B cell (primary cell): Measurements from ENCODE around the gene TANK. TPM values are rescaled to one million over a fixed set of nuclear protein-coding genes. Genes with fewer than 3 reads are reported as not detected.

ENCODE experiments used
- ATAC-seq: fragments of 200-7000 bp; cut with Tn5 transposase; one replicate; pipeline ENCODE4 v1.10.0; 2021; ENCODE audit warnings: low read depth, mild to moderate bottlenecking, moderate number of reproducible peaks, moderate library complexity
- CTCF ChIA-PET: fragments of 350-600 bp; sonication (Branson Sonifier 250); formaldehyde crosslinking; loops from one replicate; lab custom pipeline; 2021; ENCODE audit warnings: antibody characterized with exemption, inconsistent platforms; lab: Charles Lee
- POLR2A ChIA-PET: fragments of 350-600 bp; sonication (Branson Sonifier 250); formaldehyde crosslinking; loops from one replicate; lab custom pipeline; 2021; ENCODE audit warnings: antibody characterized with exemption; lab: Charles Lee
- DNase-seq: peaks from one replicate; pipeline ENCODE4 v3.0.0; 2013
- H2AFZ ChIP-seq: 2 replicates; pipeline ENCODE4 v1.6.1; 2012; ENCODE audit warnings: mild to moderate bottlenecking, low read depth, low read length; ENCODE audit not compliant: insufficient read depth, poor library complexity, severe bottlenecking
- H3K27ac ChIP-seq, 2 donors: 1 replicate in 1 of 2; 2 replicates in 1 of 2; pipeline ENCODE4 v1.5.1; 2012 to 2013; ENCODE audit warnings: low read length in 2 of 2, mild to moderate bottlenecking in 2 of 2, moderate library complexity in 1 of 2
- H3K27me3 ChIP-seq, 4 experiments: fragments of 200-600 bp in 1 of 4; sonication (generic) in 1 of 4; replicated peaks in 1 of 4; 1 replicate in 2 of 4; 2 replicates in 2 of 4; pipeline versions ENCODE4 v1.6.1 to v1.7.0; 2013 to 2016; ENCODE audit warnings: low read length in 3 of 4, mild to moderate bottlenecking in 2 of 4, mixed read lengths in 1 of 4, moderate library complexity in 1 of 4; ENCODE audit not compliant: insufficient read depth in 4 of 4, control insufficient read depth in 3 of 4; ENCODE audit errors: control extremely low read depth in 1 of 4
- H3K36me3 ChIP-seq, 2 experiments: replicated peaks in 1 of 2; 1 replicate in 1 of 2; 2 replicates in 1 of 2; pipeline versions ENCODE4 v1.6.1 to v1.7.1; 2013; ENCODE audit warnings: low read length in 1 of 2; ENCODE audit not compliant: insufficient read depth in 2 of 2, control insufficient read depth in 1 of 2; ENCODE audit errors: control extremely low read depth in 1 of 2, extremely low read depth in 1 of 2
- H3K4me1 ChIP-seq, 2 donors: fragments of 200-600 bp in 1 of 2; sonication (generic) in 1 of 2; 1 replicate in 1 of 2; 2 replicates in 1 of 2; pipeline versions ENCODE4 v1.5.1 to v1.6.1; 2013 to 2017; ENCODE audit warnings: low read length in 2 of 2; ENCODE audit not compliant: control insufficient read depth in 2 of 2, insufficient read depth in 2 of 2
- H3K4me2 ChIP-seq: replicated peaks from 2 replicates; pipeline ENCODE3; 2012; ENCODE audit warnings: mild to moderate bottlenecking, low read depth, low read length; ENCODE audit not compliant: poor library complexity, severe bottlenecking
- H3K4me3 ChIP-seq, 5 experiments: fragments of 200-600 bp in 1 of 5; sonication (generic) in 1 of 5; 1 replicate in 3 of 5; 2 replicates in 2 of 5; pipeline versions ENCODE4 v1.5.1 to v1.7.0; 2011 to 2016; ENCODE audit warnings: low read length in 4 of 5, mild to moderate bottlenecking in 4 of 5, low read depth in 2 of 5, control low read depth in 1 of 5, moderate library complexity in 1 of 5; ENCODE audit not compliant: insufficient read depth in 1 of 5; ENCODE audit errors: control extremely low read depth in 1 of 5, extremely low read depth in 1 of 5
- H3K79me2 ChIP-seq: fragments of 200-600 bp; sonication (generic); one replicate; pipeline ENCODE4 v1.6.0; 2016; ENCODE audit warnings: low read length; ENCODE audit not compliant: control insufficient read depth, insufficient read depth
- H3K9ac ChIP-seq: fragments of 200-600 bp; sonication (generic); 2 replicates; pipeline ENCODE4 v1.6.1; 2017; ENCODE audit warnings: mild to moderate bottlenecking, low read length, moderate library complexity
- H3K9me3 ChIP-seq, 3 donors: one replicate each; pipeline versions ENCODE4 v1.6.1 to v1.7.1; 2013; ENCODE audit warnings: low read length in 2 of 3; ENCODE audit not compliant: control insufficient read depth in 2 of 3, insufficient read depth in 1 of 3; ENCODE audit errors: control extremely low read depth in 1 of 3
- H4K20me1 ChIP-seq: 2 replicates; pipeline ENCODE4 v1.6.0; 2012; ENCODE audit warnings: mild to moderate bottlenecking, low read length; ENCODE audit not compliant: insufficient read depth, control insufficient read depth, poor library complexity, severe bottlenecking
- H3K27ac Mint-ChIP-seq: one replicate; pipeline ENCODE4 v1.8.0; 2021; ENCODE audit warnings: mixed read lengths
- H3K27me3 Mint-ChIP-seq: one replicate; pipeline ENCODE4 v1.8.0; 2021; ENCODE audit warnings: mixed read lengths
- H3K4me1 Mint-ChIP-seq: one replicate; pipeline ENCODE4 v1.8.0; 2021; ENCODE audit warnings: mixed read lengths
- H3K4me3 Mint-ChIP-seq: one replicate; pipeline ENCODE4 v1.8.0; 2021; ENCODE audit warnings: mixed read lengths
- H3K9me3 Mint-ChIP-seq: one replicate; pipeline ENCODE4 v1.8.0; 2022; ENCODE audit warnings: mixed read lengths; ENCODE audit not compliant: insufficient read depth
- CTCF ChIP-seq: fragments of 200-600 bp; IDR thresholded peaks from one replicate; pipeline ENCODE4 v1.8.0; 2022; ENCODE audit warnings: antibody characterized with exemption, mild to moderate bottlenecking
- EZH2 ChIP-seq: IDR thresholded peaks from 2 replicates; pipeline ENCODE4 v1.6.1; 2012; ENCODE audit warnings: borderline replicate concordance, low read depth, mild to moderate bottlenecking, moderate library complexity, low read length; ENCODE audit not compliant: insufficient read depth, poor library complexity, severe bottlenecking
- WGBS: methylation state at CpG from one replicate; pipeline ENCODE4 v1.1.5; 2013; ENCODE audit warnings: missing lambda C conversion rate; ENCODE audit not compliant: insufficient coverage; 5-methylcytosine and 5-hydroxymethylcytosine counted together
- intact Hi-C: fragments of 100-400 bp; cut with micrococcal nuclease; formaldehyde crosslinking; loops from one replicate; pipeline ENCODE4 v1.10.0; 2022
- polyA plus RNA-seq: library from polyadenylated mRNA; depleted of rRNA; stranded (reverse); fragments of >200 nt; gene quantifications from 2 replicates; pipeline ENCODE4 v1.2.3, GENCODE V29; 2012
- total RNA-seq, 2 donors: library from RNA; stranded (reverse); fragments of 120-200 nt in 1 of 2; gene quantifications; 1 replicate in 1 of 2; 2 replicates in 1 of 2; pipeline versions ENCODE4 v1.2.3 to v1.2.4, GENCODE V29; 2013 to 2022

The TANK gene
- total and polyA plus RNA-seq, 2 donors (not counting 1 experiment from before 2014, with no cell fraction given) = 62.4 to 179 TPM

GRCh38 chr2:161146996-161147395, 13.2 kb upstream of the TANK start:
- DNase-seq (no peak), ATAC-seq (no peak)
- Histone ChIP-seq H3K9me3 (peaks cover 17 to 35% (median 18%) of the 10 kb centered on the region in 3 donors), H3K4me3 (no peak overlapping the region), H3K9ac (no peak overlapping the region), H4K20me1 (peaks cover 38% of the 10 kb centered on the region), H3K4me2 (peak overlapping the region; percentile 9), H2AFZ (no peak overlapping the region), H3K36me3 (peaks cover 10 to 39% of the 10 kb centered on the region in 2 experiments), H3K27ac (peak overlapping the region in 1 of 2 donors; percentile 1), H3K79me2 (peaks cover 100% of the 10 kb centered on the region), H3K4me1 (peaks cover 24 to 31% of the 10 kb centered on the region in 2 donors), H3K27me3 (no peaks in the 10 kb centered on the region)
- peaks cover 73% of the 10 kb centered on the region for H3K4me1 Mint-ChIP-seq
- no peaks in the 10 kb centered on the region for H3K27me3 Mint-ChIP-seq
- POLR2A ChIA-PET = interaction anchor here (0.6 kb wide), 1 partner anchor 14 kb away, joined by 6 read pairs; no protein-coding TSS in a partner anchor
- no peak for TF ChIP-seq EZH2
- TF ChIP-seq CTCF = no peak
- H3K27ac Mint-ChIP-seq = no peak overlapping the region
- peaks cover 16% of the 10 kb centered on the region for H3K9me3 Mint-ChIP-seq
- H3K4me3 Mint-ChIP-seq = no peak overlapping the region
- CTCF ChIA-PET = interaction anchor here (0.7 kb wide), 1 partner anchor 11 kb away, joined by 3 read pairs; no protein-coding TSS in a partner anchor
- intact Hi-C loops = no loop called here
- 92% methylated on average over 2 of the region's 3 CpGs for WGBS

GRCh38 chr2:161147856-161148255, 12.4 kb upstream of the TANK start:
- ATAC-seq = peak; percentile 24
- POLR2A ChIA-PET = no interaction called here
- peaks cover 100% of the 10 kb centered on the region for H3K79me2 ChIP-seq

More at GRCh38 chr2:161147856-161148255, 12.4 kb upstream of the TANK start:
- no peak overlapping the region for H2AFZ ChIP-seq
- no peak overlapping the region for H3K4me2 ChIP-seq
- H3K4me3 ChIP-seq = no peak overlapping the region
- no CpG with 5 or more reads among the region's 1 CpG for WGBS
- CTCF ChIA-PET = interaction anchor here (1.1 kb wide), 1 partner anchor 28 kb away, joined by 3 read pairs; no protein-coding TSS in a partner anchor
- TF ChIP-seq CTCF = no peak
- no peak for TF ChIP-seq EZH2
- DNase-seq = no peak
- peak overlapping the region; percentile 38 for H3K27ac Mint-ChIP-seq
- H3K9me3 Mint-ChIP-seq = peaks cover 16% of the 10 kb centered on the region
- H3K27me3 ChIP-seq = no peaks in the 10 kb centered on the region
- no peak overlapping the region for H3K9ac ChIP-seq
- peaks cover 11 to 39% of the 10 kb centered on the region in 2 experiments for H3K36me3 ChIP-seq
- peaks cover 67% of the 10 kb centered on the region for H3K4me1 Mint-ChIP-seq
- no peaks in the 10 kb centered on the region for H3K27me3 Mint-ChIP-seq
- peaks cover 18 to 39% (median 19%) of the 10 kb centered on the region in 3 donors for H3K9me3 ChIP-seq
- H4K20me1 ChIP-seq = peaks cover 36% of the 10 kb centered on the region
- no peak overlapping the region for H3K27ac ChIP-seq
- peaks cover 17 to 24% of the 10 kb centered on the region in 2 donors for H3K4me1 ChIP-seq
- peak overlapping the region; percentile 30 for H3K4me3 Mint-ChIP-seq
- intact Hi-C loops = no loop called here
